CD4-positive, alpha-beta T cell treated with Interleukin-2 at 100 ng/mL for 4 hours (primary cell): Measurements from ENCODE around the gene TCEAL6.
"Not testable (repeated sequence)": the region's sequence is repeated elsewhere in the genome, so short reads cannot be mapped to it uniquely, and the experiment has no call there.

ENCODE experiments used
- DNase-seq: peaks from one replicate; pipeline ENCODE4 v3.0.0-alpha.2; 2020; ENCODE audit warnings: low spot score

TCEAL6 gene

DNA sequence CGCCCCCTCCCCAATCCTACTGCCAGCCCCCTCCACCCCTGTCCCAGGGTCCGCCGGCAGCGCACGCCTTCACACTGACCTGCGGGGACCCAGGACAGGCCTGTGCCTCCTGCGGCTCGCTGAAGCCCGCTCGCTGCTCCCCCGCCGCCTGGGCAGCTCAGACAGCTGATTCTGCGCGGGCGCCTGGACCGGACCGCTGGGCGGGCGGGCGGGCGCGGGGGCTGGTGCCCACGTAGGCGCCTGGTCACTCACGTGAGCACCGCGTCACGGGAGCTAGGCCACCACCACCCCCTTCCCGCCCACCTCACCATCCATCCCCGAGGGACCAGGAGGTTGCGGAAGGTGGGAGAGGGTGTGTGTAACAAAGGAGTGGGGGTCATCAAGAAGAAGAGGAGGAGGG lies at the start of gene TCEAL6:
TCEAL6 (minus strand) TSS at position 208 of the 400 bp plus-strand sequence.
- DNase-seq, result not testable (repeated sequence)

DNA sequence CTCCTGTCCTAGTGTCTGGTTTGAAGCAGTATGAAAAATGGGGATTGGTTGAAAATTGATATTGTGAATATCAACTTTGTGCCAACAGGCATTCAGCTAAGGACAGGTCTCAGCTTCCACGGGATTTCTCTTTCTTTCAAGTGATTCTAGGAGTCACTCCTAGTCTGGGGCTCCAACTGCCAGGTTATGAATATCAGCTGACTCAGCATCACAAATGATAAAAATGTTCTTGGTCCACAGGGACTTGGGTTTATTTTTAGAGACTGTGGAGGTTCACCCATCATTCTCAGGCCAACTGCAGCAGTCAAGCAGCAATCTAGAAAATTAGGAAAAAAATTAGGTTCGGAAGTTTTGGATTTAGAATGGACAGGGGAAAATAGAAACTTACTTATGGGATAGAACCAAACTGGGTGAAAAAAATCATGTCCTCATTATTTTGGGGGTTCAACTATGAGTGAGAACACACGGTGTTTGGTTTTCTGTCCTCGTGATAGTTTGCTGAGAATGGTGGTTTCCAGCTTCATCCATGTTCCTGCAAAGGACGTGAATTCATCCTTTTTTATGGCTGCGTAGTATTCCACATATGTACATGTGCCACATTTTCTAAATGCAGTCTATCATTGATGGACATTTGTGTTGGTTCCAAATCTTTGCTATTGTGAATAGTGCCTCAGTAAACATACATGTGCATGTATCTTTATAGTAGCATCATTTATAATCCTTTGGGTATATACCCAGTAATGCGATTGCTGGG lies 43.9 kb upstream of the TCEAL6 start:
- no peak for DNase-seq

DNA sequence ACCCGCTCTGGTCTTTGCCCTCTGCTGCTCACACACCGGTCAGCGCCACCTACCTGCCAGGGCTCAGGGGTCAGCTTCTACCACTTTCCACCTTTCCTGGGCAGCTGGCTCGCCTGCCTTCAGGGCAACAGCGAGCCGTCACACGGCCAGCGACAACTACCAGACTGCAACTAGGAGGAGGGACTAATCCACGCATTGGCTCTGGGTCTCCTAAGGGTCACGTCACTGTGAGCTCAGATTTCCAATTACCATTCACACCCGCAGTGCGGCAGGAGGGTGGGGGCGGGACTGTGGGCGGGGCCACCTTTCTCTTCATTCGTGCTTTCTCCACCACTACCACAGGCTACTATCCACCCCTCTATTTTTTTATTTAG lies 13.5 kb upstream of the TCEAL6 start, which contains the start of gene BEX5:
BEX5 (minus strand) TSS at position 172 of the 374 bp plus-strand sequence. CDS start 1,712 bp downstream, outside the sequence.
- peak; percentile 57 for DNase-seq

DNA sequence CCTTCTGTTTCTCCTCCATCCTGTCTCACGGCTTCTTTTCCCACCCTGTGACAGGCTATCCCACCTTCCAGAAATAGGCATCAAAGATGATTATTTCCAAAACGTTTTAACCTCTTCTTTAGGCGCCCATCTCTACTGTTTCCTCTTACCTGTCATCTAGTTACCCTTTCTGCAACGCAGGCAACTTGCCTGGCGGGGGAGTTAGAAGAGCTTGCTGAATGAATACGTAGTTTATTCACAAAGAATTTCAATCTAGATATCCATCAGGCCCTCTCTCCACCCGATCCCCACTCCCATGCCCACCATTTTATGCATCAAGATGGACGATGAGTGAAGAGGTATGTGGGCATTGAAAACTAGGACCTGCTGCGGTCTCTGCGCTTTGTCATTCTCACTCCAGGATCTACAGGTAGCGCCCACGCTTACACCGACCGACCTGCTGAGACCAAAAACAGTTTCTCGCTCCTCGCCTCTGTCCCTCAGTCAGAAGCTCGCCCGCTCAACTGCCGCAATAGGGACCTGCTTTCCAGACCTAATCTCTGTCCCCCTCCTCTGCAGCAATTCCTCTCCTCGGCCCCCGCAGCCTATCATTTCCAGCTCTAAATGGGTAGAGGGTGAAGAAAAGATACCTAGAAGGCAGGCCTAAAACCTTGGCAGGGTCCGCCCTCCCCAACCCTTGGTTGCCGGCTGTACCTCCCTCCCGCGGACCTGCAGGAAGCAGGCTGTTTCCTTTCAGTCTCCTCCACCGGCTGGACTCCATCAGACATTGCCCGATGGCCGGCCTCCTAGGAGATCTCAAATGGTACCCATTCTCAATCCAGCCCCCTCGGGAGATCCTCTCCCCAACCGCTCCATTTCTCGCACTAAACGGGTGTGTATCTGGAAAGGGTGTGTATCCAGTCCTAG lies 12.9 kb upstream of the TCEAL6 start:
- peak; percentile 12 for DNase-seq

DNA sequence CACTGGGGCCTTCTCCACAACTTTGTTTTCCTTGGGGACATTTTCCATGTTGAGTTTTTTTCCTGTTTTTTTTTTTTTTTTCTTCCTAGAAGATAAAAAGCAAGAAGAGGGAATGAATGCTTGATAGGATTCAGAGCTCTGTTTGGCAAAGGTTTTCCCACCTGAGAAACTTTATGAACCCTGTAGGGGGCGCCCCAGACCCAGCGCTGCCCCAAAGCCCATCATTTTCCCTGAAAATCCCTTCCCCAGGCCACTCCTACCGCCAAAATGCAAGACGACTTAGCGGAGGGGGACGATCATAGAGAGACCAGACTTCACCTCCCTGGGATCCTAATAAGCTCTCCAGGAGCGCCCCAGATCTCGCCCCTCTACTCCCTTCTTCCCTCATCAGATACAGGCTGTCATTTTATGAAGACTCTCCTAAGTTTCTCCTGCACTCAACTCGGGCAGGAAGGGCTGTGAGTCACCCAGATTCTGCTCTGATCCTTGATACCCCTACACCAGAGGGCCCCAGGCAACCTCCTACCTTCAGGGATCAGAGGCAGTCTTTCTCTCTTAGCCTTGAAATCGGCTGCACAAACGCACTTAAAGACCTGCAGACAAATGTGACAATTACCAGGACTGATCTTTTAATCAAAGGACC lies 12.1 kb upstream of the TCEAL6 start:
- DNase-seq, result no peak

DNA sequence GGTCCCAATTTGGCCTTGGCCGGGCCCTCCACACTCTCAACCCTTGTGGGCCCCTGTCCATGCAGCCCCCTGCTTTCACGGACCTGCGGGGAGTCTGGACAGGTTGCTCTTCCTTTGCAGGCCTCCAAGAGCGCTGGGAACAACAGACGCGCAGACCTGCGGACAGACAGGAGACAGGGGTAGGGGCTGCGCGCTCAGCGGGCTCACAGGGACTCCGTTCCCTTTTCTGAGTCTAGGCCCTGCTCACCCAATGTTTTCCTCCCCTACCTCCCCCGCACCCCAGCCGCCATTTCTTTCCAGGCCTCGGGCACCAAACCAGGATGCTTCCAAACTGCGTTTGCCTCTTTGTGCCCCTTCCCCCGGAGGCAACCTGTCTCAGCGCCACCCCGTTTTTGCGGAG lies 650 bp downstream of the TCEAL6 start:
- not testable (repeated sequence) for DNase-seq

DNA sequence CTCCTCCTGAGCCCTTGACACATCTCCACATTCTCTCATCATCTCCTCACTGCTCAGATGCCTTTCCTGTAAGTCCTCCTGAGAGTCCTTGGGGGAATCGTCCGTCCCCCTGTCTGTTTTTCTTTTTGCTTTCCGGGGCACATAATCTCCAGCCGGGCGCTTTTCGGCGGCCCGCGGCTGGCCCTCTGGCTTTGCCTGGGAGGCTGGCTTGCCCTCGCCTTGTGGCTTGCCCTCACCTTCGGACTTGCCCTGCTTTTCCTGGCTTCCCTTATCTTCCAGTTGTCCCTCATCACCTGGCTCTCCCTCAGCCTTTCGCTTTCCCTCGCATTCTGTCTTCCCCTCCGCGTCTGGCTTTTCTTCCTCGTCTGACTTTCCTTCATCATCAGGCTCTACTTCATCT lies 1.4 kb downstream of the TCEAL6 start:
- DNase-seq, result not testable (repeated sequence)

DNA sequence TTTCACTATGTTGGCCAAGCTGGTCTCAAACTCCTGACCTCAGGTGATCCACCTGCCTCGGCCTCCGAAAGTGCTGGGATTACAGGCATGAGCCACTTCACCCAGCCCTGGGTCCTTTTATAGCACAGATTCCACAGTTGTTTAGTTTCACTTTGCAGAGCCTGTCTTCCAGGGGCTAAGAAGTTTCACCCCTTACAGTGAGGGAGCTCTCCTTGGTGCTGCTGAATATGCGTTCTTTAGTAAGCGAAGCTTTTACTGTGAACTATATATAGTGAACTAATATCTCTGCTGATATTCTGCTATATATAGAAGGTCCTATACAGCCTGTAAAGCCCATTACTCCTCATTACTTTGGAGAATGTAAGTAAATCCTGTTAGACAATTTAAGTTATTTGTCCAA lies 4.2 kb downstream of the TCEAL6 start:
- DNase-seq, result no peak

DNA sequence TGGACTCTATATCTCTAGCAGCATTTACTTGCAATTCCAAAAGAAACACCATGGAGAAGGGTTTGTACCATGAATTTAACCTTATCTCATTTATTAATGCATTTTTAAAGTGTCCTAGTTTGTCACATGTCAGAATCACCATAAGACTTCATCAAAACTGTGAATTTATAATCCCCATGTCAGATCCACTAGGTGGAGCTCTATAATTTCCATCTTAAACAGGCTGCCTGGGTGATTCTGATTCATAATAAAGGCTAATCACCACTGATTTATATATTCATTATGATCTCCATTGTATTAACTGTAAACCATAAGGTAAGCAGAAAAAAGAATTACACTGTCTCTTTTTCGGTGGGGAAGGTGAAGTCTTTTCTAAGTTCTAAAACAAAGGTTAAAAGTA lies 12.8 kb downstream of the TCEAL6 start:
- peak; percentile 1 for DNase-seq

DNA sequence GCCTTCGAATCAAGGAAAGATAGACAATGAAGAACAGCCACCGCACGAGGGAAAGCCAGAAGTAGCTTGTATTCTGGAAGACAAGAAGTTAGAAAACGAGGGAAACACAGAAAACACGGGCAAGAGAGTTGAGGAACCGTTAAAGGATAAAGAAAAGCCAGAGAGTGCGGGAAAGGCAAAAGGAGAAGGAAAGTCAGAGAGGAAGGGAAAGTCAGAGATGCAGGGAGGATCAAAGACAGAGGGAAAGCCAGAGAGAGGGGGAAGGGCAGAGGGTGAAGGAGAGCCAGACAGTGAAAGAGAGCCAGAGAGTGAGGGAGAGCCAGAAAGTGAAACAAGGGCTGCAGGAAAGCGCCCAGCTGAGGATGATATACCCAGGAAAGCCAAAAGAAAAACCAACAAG lies 15.4 kb downstream of the TCEAL6 start:
- DNase-seq, result no peak

DNA sequence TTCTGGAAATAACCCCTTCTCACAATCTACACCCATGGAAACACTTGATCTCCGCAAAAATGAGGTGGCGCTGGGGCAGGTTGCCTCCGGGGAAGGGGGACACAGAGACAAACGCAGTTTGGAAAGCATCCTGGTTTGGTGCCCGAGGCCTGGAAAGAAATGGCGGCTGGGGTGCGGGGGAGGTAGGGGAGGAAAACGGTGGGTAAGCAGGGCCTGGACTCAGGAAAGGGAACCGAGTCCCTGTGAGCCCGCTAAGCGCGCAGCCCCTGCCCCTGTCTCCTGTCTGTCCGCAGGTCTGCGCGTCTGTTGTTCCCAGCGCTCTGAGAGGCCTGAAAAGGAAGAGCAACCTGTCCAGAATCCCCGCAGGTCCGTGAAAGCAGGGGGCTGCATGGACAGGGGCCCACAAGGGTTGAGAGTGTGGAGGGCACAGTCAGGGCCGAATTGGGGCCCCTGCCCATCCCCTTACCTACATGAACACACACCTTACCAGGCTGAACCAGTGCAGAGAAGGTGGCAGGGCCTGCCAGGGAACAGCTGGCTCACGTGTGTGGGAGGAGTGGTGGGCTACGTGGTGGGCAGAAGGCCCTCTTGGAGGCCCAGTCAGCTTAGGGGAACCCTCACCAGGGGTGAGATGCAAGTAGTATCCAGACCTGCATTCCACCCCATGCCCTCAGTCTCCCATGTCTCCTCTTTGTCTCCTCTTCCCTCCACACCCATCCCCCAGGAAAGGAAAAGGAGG lies 16.0 kb downstream of the TCEAL6 start:
- not testable (repeated sequence) for DNase-seq

DNA sequence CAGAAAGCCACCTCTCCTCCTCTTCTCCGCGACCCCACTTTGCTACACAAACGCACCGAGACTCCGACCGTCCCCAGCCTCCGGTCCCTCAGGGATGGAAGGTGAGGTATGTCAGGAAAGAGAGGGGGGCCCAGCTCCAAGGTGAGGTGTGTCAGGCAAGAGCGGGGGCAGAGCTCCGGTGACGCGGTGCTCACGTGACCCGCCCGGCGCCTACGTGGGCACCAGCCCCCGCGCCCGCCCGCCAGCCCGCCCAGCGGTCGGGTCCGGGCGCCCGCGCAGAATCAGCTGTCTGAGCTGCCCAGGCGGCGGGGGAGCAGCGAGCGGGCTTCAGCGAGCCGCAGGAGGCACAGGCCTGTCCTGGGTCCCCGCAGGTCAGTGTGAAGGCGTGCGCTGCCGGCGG lies 16.8 kb downstream of the TCEAL6 start, which contains the start of gene TCEAL2:
TCEAL2 (plus strand) TSS at position 244 of the 400 bp plus-strand sequence. CDS start 1,152 bp downstream, outside the sequence.
- DNase-seq, result not testable (repeated sequence)

DNA sequence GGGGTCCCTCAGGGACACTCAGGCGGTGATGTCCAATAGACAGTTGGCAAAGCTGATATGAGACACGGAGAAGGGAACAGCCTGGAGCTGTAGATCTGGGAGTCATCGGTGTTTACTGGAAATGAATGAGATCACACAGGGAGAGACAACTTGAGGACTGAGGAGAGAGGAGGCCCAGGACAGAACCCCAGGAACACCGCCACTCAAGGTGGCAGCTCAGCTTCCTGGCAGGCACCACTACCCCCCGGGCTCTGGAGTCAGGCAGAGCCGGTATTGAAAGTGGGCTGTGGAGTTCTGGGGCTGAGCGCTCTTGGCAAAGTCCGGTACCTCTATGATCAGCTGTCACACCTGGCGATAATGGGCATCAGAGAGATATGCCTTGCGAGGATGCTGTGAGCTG lies 17.3 kb downstream of the TCEAL6 start:
- not testable (repeated sequence) for DNase-seq

DNA sequence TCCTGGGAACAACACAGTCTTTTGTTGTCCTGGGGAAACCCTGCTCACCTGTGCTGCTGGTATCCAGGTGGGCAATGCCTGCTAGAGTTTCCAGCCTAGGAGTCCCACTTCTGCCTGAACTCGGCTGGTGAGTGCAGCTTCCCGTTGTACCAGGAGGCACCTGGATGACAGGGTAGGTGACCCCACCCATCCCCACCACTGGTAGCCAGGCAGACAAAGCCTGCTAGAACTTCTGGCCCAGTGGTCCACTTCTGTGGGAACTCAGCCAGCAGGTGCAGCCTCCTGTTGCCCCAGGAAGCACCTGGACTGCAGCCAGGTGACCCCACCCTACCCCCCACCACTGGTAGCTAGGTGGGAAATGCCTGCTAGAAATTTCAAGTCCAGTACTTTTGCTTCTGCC lies 26.5 kb downstream of the TCEAL6 start:
- DNase-seq, result no peak

DNA sequence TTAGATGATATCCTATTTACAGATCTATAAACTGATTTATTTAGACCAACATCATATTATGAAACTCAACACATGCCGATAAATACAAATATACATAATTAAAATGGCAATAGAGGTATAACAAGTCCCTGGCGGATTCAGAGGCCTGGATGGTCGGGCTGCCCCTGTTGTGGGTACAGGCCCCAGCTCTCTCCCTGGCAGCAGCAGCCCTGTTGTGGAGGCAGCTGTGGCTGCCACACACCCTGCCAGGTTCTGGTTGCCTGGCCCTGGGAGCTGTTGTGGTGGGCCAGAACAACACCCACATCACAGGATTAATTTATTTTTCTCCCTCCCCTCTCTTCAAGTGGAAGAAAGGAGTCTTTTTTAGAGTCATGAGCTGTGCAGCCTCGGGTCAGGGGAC lies 28.9 kb downstream of the TCEAL6 start:
- DNase-seq, result no peak
